HEK293 (cell line): ENCODE data around the gene RIN1.

Experiments
- BCL11A ChIP-seq: fragments of 450-650 bp; formaldehyde crosslinking; IDR thresholded peaks from 2 replicates; pipeline ENCODE4 v1.5.1; 2016; ENCODE audit warnings: low read depth, missing biosample characterization, missing genetic modification characterization
- TCF7L2 ChIP-seq: IDR thresholded peaks from 2 replicates; pipeline ENCODE4 v1.6.1; 2011; ENCODE audit warnings: low read depth, mild to moderate bottlenecking, inconsistent platforms, low read length, moderate library complexity, borderline replicate concordance
- YY1 ChIP-seq: fragments of 450-650 bp; formaldehyde crosslinking; IDR thresholded peaks from 2 replicates; pipeline ENCODE4 v1.5.1; 2018; ENCODE audit warnings: missing biosample characterization, missing genetic modification characterization
- ZNF600 ChIP-seq: fragments of 450-650 bp; formaldehyde crosslinking; IDR thresholded peaks from 2 replicates; pipeline ENCODE4 v1.5.1; 2016; ENCODE audit warnings: missing biosample characterization, missing genetic modification characterization
- ZNF621 ChIP-seq: fragments of 450-650 bp; formaldehyde crosslinking; IDR thresholded peaks from 2 replicates; pipeline ENCODE4 v1.5.1; 2017; ENCODE audit warnings: missing biosample characterization, missing genetic modification characterization
- TF ChIP-seq, protein P1 (sequence below): fragments of 450-650 bp; formaldehyde crosslinking; IDR thresholded peaks from 2 replicates; pipeline ENCODE4 v1.5.1; 2016; ENCODE audit warnings: missing biosample characterization, missing genetic modification characterization
- TF ChIP-seq, protein P2 (sequence below): fragments of 450-650 bp; formaldehyde crosslinking; IDR thresholded peaks from 2 replicates; pipeline ENCODE4 v1.5.1; 2016; ENCODE audit warnings: missing biosample characterization, missing genetic modification characterization
- TF ChIP-seq, protein P3 (sequence below): fragments of 450-650 bp; formaldehyde crosslinking; IDR thresholded peaks from 2 replicates; pipeline ENCODE4 v1.5.1; 2016; ENCODE audit warnings: missing biosample characterization, missing genetic modification characterization
- TF ChIP-seq, protein P4 (sequence below): fragments of 450-650 bp; formaldehyde crosslinking; conservative IDR thresholded peaks from 2 replicates; pipeline ENCODE4 v1.5.1; 2016; ENCODE audit warnings: low read depth, missing biosample characterization, missing genetic modification characterization
- TF ChIP-seq, protein P5 (sequence below): fragments of 450-650 bp; formaldehyde crosslinking; IDR thresholded peaks from 2 replicates; pipeline ENCODE4 v1.5.1; 2016; ENCODE audit warnings: missing biosample characterization, missing genetic modification characterization
- TF ChIP-seq, protein P6 (sequence below): fragments of 450-650 bp; formaldehyde crosslinking; IDR thresholded peaks from 2 replicates; pipeline ENCODE4 v1.5.1; 2016; ENCODE audit warnings: missing biosample characterization, missing genetic modification characterization, low read depth

DNA sequence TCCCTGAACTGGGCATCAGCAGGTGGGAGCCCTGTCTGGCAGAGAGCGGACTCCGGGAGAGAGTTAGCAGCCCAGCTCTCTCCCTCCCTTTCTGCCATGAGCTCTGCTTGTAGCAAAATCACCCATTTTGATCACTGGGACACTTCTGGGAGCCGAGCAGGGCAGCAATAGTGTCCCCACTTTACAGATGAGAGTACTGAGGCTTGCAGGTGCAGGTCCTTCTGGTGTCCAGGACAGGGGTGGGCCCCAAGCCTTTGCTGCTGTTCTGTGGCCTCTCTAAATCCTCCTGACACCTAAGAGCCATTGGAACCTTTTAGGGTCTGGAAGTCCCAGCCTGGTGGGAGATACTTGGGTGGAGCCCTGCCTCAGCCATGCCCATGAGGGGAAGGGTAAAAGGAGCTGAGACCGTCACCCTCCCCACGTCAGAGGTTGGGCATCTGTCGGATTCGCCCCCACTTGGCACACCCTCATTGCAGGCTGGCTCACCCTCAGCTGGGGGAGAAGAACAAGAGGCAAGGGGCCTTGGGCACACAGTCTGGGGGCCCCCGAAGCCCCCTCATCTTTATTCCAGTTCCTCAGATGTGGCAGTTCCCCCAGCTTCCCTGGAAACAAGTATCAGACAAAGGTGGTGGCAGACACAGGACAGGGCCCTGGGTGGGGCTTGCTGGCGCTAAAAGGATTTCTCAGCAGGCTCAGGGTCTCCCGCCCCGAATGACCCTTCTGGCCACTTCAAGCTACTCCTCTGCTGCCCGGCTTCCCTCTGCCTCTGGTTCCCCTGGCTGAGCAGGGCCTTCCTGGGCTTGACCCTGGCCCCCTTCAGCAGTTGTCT lies 4.5 kb downstream of the RIN1 start:
- TF ChIP-seq TCF7L2 (no peak), ZNF621 (no peak), YY1 (no peak), BCL11A (tag by site-specific recombination) (no peak), ZNF600 (no peak)
- TF ChIP-seq, protein P1, sequence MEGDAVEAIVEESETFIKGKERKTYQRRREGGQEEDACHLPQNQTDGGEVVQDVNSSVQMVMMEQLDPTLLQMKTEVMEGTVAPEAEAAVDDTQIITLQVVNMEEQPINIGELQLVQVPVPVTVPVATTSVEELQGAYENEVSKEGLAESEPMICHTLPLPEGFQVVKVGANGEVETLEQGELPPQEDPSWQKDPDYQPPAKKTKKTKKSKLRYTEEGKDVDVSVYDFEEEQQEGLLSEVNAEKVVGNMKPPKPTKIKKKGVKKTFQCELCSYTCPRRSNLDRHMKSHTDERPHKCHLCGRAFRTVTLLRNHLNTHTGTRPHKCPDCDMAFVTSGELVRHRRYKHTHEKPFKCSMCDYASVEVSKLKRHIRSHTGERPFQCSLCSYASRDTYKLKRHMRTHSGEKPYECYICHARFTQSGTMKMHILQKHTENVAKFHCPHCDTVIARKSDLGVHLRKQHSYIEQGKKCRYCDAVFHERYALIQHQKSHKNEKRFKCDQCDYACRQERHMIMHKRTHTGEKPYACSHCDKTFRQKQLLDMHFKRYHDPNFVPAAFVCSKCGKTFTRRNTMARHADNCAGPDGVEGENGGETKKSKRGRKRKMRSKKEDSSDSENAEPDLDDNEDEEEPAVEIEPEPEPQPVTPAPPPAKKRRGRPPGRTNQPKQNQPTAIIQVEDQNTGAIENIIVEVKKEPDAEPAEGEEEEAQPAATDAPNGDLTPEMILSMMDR (tag by site-specific recombination) = no peak
- TF ChIP-seq, protein P2, sequence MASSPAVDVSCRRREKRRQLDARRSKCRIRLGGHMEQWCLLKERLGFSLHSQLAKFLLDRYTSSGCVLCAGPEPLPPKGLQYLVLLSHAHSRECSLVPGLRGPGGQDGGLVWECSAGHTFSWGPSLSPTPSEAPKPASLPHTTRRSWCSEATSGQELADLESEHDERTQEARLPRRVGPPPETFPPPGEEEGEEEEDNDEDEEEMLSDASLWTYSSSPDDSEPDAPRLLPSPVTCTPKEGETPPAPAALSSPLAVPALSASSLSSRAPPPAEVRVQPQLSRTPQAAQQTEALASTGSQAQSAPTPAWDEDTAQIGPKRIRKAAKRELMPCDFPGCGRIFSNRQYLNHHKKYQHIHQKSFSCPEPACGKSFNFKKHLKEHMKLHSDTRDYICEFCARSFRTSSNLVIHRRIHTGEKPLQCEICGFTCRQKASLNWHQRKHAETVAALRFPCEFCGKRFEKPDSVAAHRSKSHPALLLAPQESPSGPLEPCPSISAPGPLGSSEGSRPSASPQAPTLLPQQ (tag by site-specific recombination) = no peak
- TF ChIP-seq, protein P3, sequence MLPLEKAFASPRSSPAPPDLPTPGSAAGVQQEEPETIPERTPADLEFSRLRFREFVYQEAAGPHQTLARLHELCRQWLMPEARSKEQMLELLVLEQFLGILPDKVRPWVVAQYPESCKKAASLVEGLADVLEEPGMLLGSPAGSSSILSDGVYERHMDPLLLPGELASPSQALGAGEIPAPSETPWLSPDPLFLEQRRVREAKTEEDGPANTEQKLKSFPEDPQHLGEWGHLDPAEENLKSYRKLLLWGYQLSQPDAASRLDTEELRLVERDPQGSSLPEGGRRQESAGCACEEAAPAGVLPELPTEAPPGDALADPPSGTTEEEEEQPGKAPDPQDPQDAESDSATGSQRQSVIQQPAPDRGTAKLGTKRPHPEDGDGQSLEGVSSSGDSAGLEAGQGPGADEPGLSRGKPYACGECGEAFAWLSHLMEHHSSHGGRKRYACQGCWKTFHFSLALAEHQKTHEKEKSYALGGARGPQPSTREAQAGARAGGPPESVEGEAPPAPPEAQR (tag by site-specific recombination) = no peak
- TF ChIP-seq, protein P4, sequence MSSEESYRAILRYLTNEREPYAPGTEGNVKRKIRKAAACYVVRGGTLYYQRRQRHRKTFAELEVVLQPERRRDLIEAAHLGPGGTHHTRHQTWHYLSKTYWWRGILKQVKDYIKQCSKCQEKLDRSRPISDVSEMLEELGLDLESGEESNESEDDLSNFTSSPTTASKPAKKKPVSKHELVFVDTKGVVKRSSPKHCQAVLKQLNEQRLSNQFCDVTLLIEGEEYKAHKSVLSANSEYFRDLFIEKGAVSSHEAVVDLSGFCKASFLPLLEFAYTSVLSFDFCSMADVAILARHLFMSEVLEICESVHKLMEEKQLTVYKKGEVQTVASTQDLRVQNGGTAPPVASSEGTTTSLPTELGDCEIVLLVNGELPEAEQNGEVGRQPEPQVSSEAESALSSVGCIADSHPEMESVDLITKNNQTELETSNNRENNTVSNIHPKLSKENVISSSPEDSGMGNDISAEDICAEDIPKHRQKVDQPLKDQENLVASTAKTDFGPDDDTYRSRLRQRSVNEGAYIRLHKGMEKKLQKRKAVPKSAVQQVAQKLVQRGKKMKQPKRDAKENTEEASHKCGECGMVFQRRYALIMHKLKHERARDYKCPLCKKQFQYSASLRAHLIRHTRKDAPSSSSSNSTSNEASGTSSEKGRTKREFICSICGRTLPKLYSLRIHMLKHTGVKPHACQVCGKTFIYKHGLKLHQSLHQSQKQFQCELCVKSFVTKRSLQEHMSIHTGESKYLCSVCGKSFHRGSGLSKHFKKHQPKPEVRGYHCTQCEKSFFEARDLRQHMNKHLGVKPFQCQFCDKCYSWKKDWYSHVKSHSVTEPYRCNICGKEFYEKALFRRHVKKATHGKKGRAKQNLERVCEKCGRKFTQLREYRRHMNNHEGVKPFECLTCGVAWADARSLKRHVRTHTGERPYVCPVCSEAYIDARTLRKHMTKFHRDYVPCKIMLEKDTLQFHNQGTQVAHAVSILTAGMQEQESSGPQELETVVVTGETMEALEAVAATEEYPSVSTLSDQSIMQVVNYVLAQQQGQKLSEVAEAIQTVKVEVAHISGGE (tag by site-specific recombination) = no peak
- TF ChIP-seq, protein P5, sequence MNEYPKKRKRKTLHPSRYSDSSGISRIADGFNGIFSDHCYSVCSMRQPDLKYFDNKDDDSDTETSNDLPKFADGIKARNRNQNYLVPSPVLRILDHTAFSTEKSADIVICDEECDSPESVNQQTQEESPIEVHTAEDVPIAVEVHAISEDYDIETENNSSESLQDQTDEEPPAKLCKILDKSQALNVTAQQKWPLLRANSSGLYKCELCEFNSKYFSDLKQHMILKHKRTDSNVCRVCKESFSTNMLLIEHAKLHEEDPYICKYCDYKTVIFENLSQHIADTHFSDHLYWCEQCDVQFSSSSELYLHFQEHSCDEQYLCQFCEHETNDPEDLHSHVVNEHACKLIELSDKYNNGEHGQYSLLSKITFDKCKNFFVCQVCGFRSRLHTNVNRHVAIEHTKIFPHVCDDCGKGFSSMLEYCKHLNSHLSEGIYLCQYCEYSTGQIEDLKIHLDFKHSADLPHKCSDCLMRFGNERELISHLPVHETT (tag by site-specific recombination) = no peak
- TF ChIP-seq, protein P6, sequence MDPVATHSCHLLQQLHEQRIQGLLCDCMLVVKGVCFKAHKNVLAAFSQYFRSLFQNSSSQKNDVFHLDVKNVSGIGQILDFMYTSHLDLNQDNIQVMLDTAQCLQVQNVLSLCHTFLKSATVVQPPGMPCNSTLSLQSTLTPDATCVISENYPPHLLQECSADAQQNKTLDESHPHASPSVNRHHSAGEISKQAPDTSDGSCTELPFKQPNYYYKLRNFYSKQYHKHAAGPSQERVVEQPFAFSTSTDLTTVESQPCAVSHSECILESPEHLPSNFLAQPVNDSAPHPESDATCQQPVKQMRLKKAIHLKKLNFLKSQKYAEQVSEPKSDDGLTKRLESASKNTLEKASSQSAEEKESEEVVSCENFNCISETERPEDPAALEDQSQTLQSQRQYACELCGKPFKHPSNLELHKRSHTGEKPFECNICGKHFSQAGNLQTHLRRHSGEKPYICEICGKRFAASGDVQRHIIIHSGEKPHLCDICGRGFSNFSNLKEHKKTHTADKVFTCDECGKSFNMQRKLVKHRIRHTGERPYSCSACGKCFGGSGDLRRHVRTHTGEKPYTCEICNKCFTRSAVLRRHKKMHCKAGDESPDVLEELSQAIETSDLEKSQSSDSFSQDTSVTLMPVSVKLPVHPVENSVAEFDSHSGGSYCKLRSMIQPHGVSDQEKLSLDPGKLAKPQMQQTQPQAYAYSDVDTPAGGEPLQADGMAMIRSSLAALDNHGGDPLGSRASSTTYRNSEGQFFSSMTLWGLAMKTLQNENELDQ (tag by site-specific recombination) = no peak
